ENCODE data around the gene PIK3R5. TPM values are rescaled to one million over a fixed set of nuclear protein-coding genes. Genes with fewer than 3 reads are reported as not detected.

Gene PIK3R5
- total RNA-seq, 1 experiment from 2014 or later, result not detected

DNA sequence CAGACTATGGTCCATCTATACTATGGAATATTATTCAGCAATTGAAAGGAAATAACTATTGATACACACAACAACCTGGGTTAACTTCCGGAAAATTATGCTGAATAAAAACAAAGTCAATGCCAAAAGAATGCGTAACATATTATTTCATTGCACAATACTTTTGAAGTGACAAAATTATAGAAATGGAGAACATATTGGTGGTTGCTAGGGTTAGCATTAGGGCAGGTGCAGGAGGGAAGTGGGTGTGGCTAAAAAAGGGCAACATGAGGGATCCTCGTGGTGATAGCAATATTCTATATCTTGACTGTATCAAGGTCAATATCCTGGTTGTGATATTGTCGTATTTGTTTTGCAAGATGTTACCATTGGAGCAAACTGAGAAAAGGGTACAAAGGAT is 34.9 kb downstream of the PIK3R5 start:
- no peak for DNase-seq
- Histone ChIP-seq H3K9me3 (replicated peaks) (no peaks in the 10 kb centered on the region), H3K4me1 (no peaks in the 10 kb centered on the region), H3K27ac (no peak overlapping the region), H3K4me3 (no peak overlapping the region), H3K27me3 (no peaks in the 10 kb centered on the region), H3K36me3 (no peaks in the 10 kb centered on the region)

DNA sequence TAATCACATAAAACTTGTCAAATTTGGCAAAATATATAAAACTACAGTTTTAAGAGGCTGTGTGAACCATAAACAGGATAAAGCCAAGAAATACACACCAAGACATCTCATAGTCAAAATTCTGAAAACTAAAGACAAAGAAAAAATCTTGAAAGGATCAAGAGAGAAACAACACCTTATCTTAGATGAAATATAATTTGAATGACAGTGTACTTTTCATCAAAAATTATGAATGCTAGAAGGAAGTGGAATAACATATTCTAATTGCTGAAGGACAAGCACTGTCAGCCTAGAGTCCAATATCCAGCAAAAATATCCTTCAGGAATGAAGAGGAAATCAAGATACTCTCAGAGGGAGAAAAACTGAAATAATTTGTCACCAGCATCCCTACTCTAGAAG is 37.2 kb downstream of the PIK3R5 start:
- Histone ChIP-seq H3K36me3 (no peaks in the 10 kb centered on the region), H3K27me3 (no peaks in the 10 kb centered on the region), H3K4me1 (no peaks in the 10 kb centered on the region), H3K27ac (no peak overlapping the region), H3K4me3 (no peak overlapping the region), H3K9me3 (replicated peaks) (no peaks in the 10 kb centered on the region)
- no peak for DNase-seq

- Histone ChIP-seq H3K27ac (no peak overlapping the region), H3K27me3 (no peaks in the 10 kb centered on the region), H3K36me3 (no peaks in the 10 kb centered on the region), H3K4me3 (no peak overlapping the region), H3K9me3 (replicated peaks) (no peaks in the 10 kb centered on the region), H3K4me1 (no peaks in the 10 kb centered on the region)
- no peak for DNase-seq
Observed at GRCh38 chr17:8927395-8927794, 38.1 kb downstream of the PIK3R5 start.

DNA sequence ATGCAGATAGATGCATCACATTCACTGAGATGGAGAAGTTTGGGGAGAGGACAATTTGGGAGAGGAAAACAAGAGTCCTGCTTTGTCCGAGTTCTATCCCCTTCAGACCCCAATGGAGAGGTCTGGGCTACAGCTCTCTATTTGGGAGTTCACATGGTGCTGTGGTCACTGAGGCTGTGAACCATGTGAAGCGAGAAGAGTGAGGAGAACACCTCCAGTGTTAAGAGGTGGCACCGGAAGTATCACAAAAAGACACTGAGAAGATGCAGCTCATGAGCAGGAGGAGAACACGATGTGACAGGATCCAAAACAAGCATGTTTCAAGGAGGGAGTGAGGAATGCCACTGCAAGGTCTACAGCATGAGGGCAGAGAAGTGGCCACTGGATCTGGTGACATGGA is 39.7 kb downstream of the PIK3R5 start:
- no peak for DNase-seq
- no peak overlapping the region for H3K27ac ChIP-seq
- H3K4me1 ChIP-seq, result no peaks in the 10 kb centered on the region
- H3K27me3 ChIP-seq, result no peaks in the 10 kb centered on the region
- no peaks in the 10 kb centered on the region for H3K9me3 ChIP-seq (replicated peaks)
- H3K36me3 ChIP-seq, result no peaks in the 10 kb centered on the region
- no peak overlapping the region for H3K4me3 ChIP-seq

DNA sequence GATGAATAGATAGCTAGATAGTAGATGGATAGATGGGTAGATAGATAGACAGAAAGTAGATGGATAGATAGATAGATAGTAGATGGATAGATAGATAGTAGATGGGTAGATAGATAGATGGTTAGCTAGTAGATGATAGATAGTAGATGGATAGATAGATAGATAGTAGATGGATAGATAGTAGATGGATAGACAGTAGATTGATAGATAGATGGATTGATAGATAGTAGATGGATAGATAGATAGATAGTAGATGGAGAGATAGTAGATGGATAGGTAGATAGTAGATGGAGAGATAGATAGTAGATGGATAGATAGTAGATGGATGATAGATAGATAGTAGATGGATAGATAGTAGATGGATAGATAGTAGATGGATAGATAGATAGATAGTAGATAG is 40.4 kb downstream of the PIK3R5 start:
- H3K4me3 ChIP-seq, result no peak overlapping the region
- H3K4me1 ChIP-seq, result no peaks in the 10 kb centered on the region
- no peak overlapping the region for H3K27ac ChIP-seq
- H3K9me3 ChIP-seq (replicated peaks), result no peaks in the 10 kb centered on the region
- H3K27me3 ChIP-seq, result no peaks in the 10 kb centered on the region
- no peak for DNase-seq
- no peaks in the 10 kb centered on the region for H3K36me3 ChIP-seq

- Histone ChIP-seq H3K4me3 (no peak overlapping the region), H3K9me3 (replicated peaks) (no peaks in the 10 kb centered on the region), H3K4me1 (no peaks in the 10 kb centered on the region), H3K36me3 (no peaks in the 10 kb centered on the region), H3K27me3 (no peaks in the 10 kb centered on the region), H3K27ac (no peak overlapping the region)
- DNase-seq, result no peak
Observed at GRCh38 chr17:8924595-8924994, 40.9 kb downstream of the PIK3R5 start.

GRCh38 chr17:8923762-8924161 is 41.7 kb downstream of the PIK3R5 start:
- Histone ChIP-seq H3K27me3 (no peaks in the 10 kb centered on the region), H3K9me3 (replicated peaks) (no peaks in the 10 kb centered on the region), H3K27ac (no peak overlapping the region), H3K4me3 (no peak overlapping the region), H3K4me1 (no peaks in the 10 kb centered on the region), H3K36me3 (no peaks in the 10 kb centered on the region)
- no peak for DNase-seq

GRCh38 chr17:8922928-8923327 is 42.6 kb downstream of the PIK3R5 start:
- Histone ChIP-seq H3K4me1 (no peaks in the 10 kb centered on the region), H3K27me3 (no peaks in the 10 kb centered on the region), H3K4me3 (no peak overlapping the region), H3K36me3 (no peaks in the 10 kb centered on the region), H3K27ac (no peak overlapping the region), H3K9me3 (replicated peaks) (no peaks in the 10 kb centered on the region)
- DNase-seq, result no peak

GRCh38 chr17:8922451-8922850 is 43.1 kb downstream of the PIK3R5 start:
- H3K27me3 ChIP-seq, result no peaks in the 10 kb centered on the region
- no peaks in the 10 kb centered on the region for H3K4me1 ChIP-seq
- DNase-seq, result no peak
- H3K27ac ChIP-seq, result no peak overlapping the region
- no peaks in the 10 kb centered on the region for H3K36me3 ChIP-seq
- no peaks in the 10 kb centered on the region for H3K9me3 ChIP-seq (replicated peaks)
- H3K4me3 ChIP-seq, result no peak overlapping the region

GRCh38 chr17:8921147-8921546 is 44.4 kb downstream of the PIK3R5 start:
- DNase-seq, result no peak
- H3K4me3 ChIP-seq, result no peak overlapping the region

DNA sequence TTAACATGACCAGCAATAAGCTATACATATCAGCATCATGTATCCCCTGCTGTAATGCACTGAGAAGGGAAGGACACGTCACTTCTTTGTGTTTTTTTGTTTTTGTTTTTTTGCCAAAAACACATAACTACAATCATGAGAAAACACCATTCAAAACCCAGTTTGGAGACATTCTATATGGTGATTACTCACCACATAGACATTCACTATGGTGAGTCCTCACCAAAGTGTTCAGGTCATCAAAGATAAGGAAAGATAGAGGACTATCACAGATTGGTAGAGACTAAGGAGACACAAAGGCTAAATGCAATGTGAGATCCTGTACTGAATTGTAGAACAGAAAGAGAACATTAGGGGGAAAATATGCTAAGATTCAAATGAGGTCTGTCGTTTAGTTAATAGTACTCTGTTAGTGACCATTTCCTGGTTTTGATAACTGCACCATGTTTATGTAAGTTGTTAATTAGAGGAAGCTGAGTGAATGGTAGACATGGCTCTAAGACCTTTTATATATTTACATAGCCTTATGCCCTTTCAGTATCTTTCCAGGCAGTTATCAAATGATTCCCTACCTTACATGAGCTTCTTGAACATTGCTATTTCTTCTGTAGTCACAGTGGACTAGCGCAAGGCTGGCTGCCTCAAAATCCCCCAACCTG is 46.6 kb downstream of the PIK3R5 start:
- no peaks in the 10 kb centered on the region for H3K36me3 ChIP-seq
- no peaks in the 10 kb centered on the region for H3K9me3 ChIP-seq (replicated peaks)
- no peaks in the 10 kb centered on the region for H3K27me3 ChIP-seq
- H3K27ac ChIP-seq, result no peak overlapping the region
- no peak for DNase-seq
- H3K4me1 ChIP-seq, result no peaks in the 10 kb centered on the region
- H3K4me3 ChIP-seq, result no peak overlapping the region

More at GRCh38 chr17:8921147-8921546, 44.4 kb downstream of the PIK3R5 start:
- Histone ChIP-seq H3K27me3 (no peaks in the 10 kb centered on the region), H3K27ac (no peak overlapping the region), H3K36me3 (no peaks in the 10 kb centered on the region), H3K9me3 (replicated peaks) (no peaks in the 10 kb centered on the region), H3K4me1 (no peaks in the 10 kb centered on the region)

DNA sequence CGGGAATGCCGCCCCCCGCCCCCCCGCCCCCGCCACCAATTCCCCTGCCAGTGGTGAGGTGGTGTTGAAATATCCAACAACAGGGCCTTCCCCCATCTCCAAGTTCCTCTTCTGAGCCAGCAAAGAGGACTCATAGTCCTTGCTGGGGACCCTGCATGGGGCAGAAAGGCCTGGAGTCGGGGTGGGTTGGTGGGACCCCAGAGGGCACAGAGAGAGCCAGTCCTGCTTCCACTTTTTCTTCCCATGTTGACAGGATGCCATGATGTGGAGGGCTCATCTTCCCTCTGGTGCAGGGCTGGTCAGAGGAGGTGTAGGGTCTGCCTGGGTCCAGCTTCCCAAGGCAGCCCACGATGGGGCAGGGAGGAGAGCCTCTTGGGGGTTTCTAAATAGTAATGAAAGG is 49.0 kb downstream of the PIK3R5 start:
- H3K27me3 ChIP-seq, result no peaks in the 10 kb centered on the region
- no peak overlapping the region for H3K27ac ChIP-seq
- DNase-seq, result no peak
- H3K9me3 ChIP-seq (replicated peaks), result no peaks in the 10 kb centered on the region
- no peaks in the 10 kb centered on the region for H3K4me1 ChIP-seq
- no peak overlapping the region for H3K4me3 ChIP-seq
- H3K36me3 ChIP-seq, result no peaks in the 10 kb centered on the region

GRCh38 chr17:8914554-8914953 is 51.0 kb downstream of the PIK3R5 start:
- H3K27me3 ChIP-seq, result no peaks in the 10 kb centered on the region
- H3K9me3 ChIP-seq (replicated peaks), result no peaks in the 10 kb centered on the region
- no peak for DNase-seq
- H3K4me1 ChIP-seq, result no peaks in the 10 kb centered on the region
- no peak overlapping the region for H3K4me3 ChIP-seq
- H3K27ac ChIP-seq, result no peak overlapping the region
- H3K36me3 ChIP-seq, result no peaks in the 10 kb centered on the region

DNA sequence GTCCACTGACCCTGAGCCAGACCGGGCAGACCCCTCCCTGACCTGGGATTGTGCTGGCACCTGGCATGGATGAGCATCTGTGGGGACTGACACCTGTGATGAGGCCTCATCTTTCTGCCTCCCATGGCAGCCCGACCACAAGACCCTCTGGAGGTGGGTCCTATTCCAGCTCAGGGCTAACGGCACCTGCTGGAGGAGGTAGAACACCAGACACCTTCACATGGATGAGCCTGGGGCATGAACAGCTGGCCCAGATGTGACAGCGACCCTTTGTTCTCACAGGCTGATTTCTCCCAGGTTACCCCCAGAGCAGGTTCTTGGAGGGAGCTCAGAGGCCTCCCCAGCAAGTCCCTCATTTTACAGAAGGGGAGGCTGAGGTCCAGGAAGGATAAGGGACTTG is 51.6 kb downstream of the PIK3R5 start:
- no peaks in the 10 kb centered on the region for H3K27me3 ChIP-seq
- DNase-seq, result no peak
- H3K36me3 ChIP-seq, result no peaks in the 10 kb centered on the region
- no peak overlapping the region for H3K4me3 ChIP-seq
- no peaks in the 10 kb centered on the region for H3K9me3 ChIP-seq (replicated peaks)
- no peak overlapping the region for H3K27ac ChIP-seq
- H3K4me1 ChIP-seq, result no peaks in the 10 kb centered on the region

GRCh38 chr17:8913091-8913490 is 52.4 kb downstream of the PIK3R5 start:
- no peak for DNase-seq
- no peaks in the 10 kb centered on the region for H3K9me3 ChIP-seq (replicated peaks)
- H3K4me1 ChIP-seq, result no peaks in the 10 kb centered on the region
- no peaks in the 10 kb centered on the region for H3K27me3 ChIP-seq
- no peak overlapping the region for H3K4me3 ChIP-seq
- no peak overlapping the region for H3K27ac ChIP-seq
- no peaks in the 10 kb centered on the region for H3K36me3 ChIP-seq

All from SJCRH30 (cell line).